Neural crest cell (in vitro differentiated cells): ENCODE data around the gene RUFY4. TPM values are rescaled to one million over a fixed set of nuclear protein-coding genes. Genes with fewer than 3 reads are reported as not detected.
"Not testable (repeated sequence)": the region's sequence is repeated elsewhere in the genome, so short reads cannot be mapped to it uniquely, and the experiment has no call there.

Experiments used
- DNase-seq: peaks from one replicate; pipeline ENCODE4 v3.0.0; 2021; ENCODE audit warnings: low read depth, mixed read lengths, low spot score
- H3K27ac Mint-ChIP-seq: one replicate; pipeline ENCODE4 v1.8.0; 2021; ENCODE audit warnings: mild to moderate bottlenecking, mixed read lengths; ENCODE audit not compliant: unreplicated experiment
- H3K27me3 Mint-ChIP-seq: 2 replicates; pipeline ENCODE4 v1.8.0; 2021; ENCODE audit warnings: low read depth, mild to moderate bottlenecking, mixed read lengths
- H3K36me3 Mint-ChIP-seq: 2 replicates; pipeline ENCODE4 v1.8.0; 2021; ENCODE audit warnings: low read depth, mild to moderate bottlenecking, mixed read lengths
- H3K4me1 Mint-ChIP-seq: 2 replicates; pipeline ENCODE4 v1.8.0; 2021; ENCODE audit warnings: mixed read lengths
- H3K4me3 Mint-ChIP-seq: one replicate; pipeline ENCODE4 v1.8.0; 2021; ENCODE audit warnings: mild to moderate bottlenecking, mixed read lengths
- H3K9me3 Mint-ChIP-seq: 2 replicates; pipeline ENCODE4 v1.8.0; 2021; ENCODE audit warnings: mixed read lengths
- CTCF ChIP-seq: fragments of 200-600 bp; sonication (generic); conservative IDR thresholded peaks from 2 replicates; pipeline ENCODE4 v1.5.0; 2021; ENCODE audit warnings: antibody characterized with exemption, mild to moderate bottlenecking
- total RNA-seq: library from RNA; stranded (reverse); gene quantifications from 2 replicates; pipeline ENCODE4 v1.2.1, GENCODE V29; 2021

Gene RUFY4
- total RNA-seq, 1 donor from 2014 or later: not detected

- no peak overlapping the region for H3K4me3 Mint-ChIP-seq
- no peak for DNase-seq
- H3K27me3 Mint-ChIP-seq: peaks cover 40% of the 10 kb centered on the region
Observed at GRCh38 chr2:218033208-218033589, 35.9 kb upstream of the RUFY4 start.

GRCh38 chr2:218033590-218034496 is 35.2 kb upstream of the RUFY4 start:
- no peaks in the 10 kb centered on the region for H3K9me3 Mint-ChIP-seq
- H3K27ac Mint-ChIP-seq: no peak overlapping the region
- peaks cover 44% of the 10 kb centered on the region for H3K27me3 Mint-ChIP-seq
- no peak for TF ChIP-seq CTCF
- H3K4me3 Mint-ChIP-seq: no peak overlapping the region
- H3K4me1 Mint-ChIP-seq: peaks cover 9% of the 10 kb centered on the region
- no peak for DNase-seq
- no peaks in the 10 kb centered on the region for H3K36me3 Mint-ChIP-seq

More at GRCh38 chr2:218033208-218033589, 35.9 kb upstream of the RUFY4 start:
- H3K9me3 Mint-ChIP-seq: no peaks in the 10 kb centered on the region
- no peaks in the 10 kb centered on the region for H3K36me3 Mint-ChIP-seq
- H3K4me1 Mint-ChIP-seq: peaks cover 9% of the 10 kb centered on the region
- TF ChIP-seq CTCF: no peak
- H3K27ac Mint-ChIP-seq: no peak overlapping the region

GRCh38 chr2:218034497-218035213 is 34.4 kb upstream of the RUFY4 start:
- peak; percentile 80 for TF ChIP-seq CTCF
- Mint-ChIP-seq H3K4me3 (peak overlapping the region; percentile 50), H3K27me3 (peaks cover 52% of the 10 kb centered on the region)
- not testable (repeated sequence) for H3K36me3 Mint-ChIP-seq, H3K4me1 Mint-ChIP-seq, H3K27ac Mint-ChIP-seq, H3K9me3 Mint-ChIP-seq
- DNase-seq: peak; percentile 57

GRCh38 chr2:218035463-218036100 is 33.5 kb upstream of the RUFY4 start:
- no peaks in the 10 kb centered on the region for H3K9me3 Mint-ChIP-seq
- no peak for TF ChIP-seq CTCF
- no peaks in the 10 kb centered on the region for H3K36me3 Mint-ChIP-seq
- peaks cover 61% of the 10 kb centered on the region for H3K27me3 Mint-ChIP-seq
- DNase-seq: no peak
- no peak overlapping the region for H3K27ac Mint-ChIP-seq
- peaks cover 9% of the 10 kb centered on the region for H3K4me1 Mint-ChIP-seq
- H3K4me3 Mint-ChIP-seq: no peak overlapping the region

GRCh38 chr2:218036371-218036770 is 32.7 kb upstream of the RUFY4 start:
- no peak for DNase-seq
- no peak overlapping the region for H3K27ac Mint-ChIP-seq
- H3K4me1 Mint-ChIP-seq: peaks cover 9% of the 10 kb centered on the region
- no peaks in the 10 kb centered on the region for H3K36me3 Mint-ChIP-seq
- H3K9me3 Mint-ChIP-seq: no peaks in the 10 kb centered on the region
- H3K27me3 Mint-ChIP-seq: peaks cover 68% of the 10 kb centered on the region
- no peak overlapping the region for H3K4me3 Mint-ChIP-seq
- TF ChIP-seq CTCF: no peak
